A549 treated with CpdA at 1 μM for 4 hours (cell line): ENCODE data around the gene CLEC6A. TPM values are rescaled to one million over a fixed set of nuclear protein-coding genes. Genes with fewer than 3 reads are reported as not detected.

Source experiments
- total RNA-seq: library from RNA; stranded (reverse); fragments of 200-300 nt; extraction: Qiagen RNA extraction; gene quantifications from 5 replicates; pipeline ENCODE4 v1.2.3, GENCODE V29; 2022; ENCODE audit warnings: low read depth

CLEC6A gene
- not detected in 5 replicates for total RNA-seq

DNA sequence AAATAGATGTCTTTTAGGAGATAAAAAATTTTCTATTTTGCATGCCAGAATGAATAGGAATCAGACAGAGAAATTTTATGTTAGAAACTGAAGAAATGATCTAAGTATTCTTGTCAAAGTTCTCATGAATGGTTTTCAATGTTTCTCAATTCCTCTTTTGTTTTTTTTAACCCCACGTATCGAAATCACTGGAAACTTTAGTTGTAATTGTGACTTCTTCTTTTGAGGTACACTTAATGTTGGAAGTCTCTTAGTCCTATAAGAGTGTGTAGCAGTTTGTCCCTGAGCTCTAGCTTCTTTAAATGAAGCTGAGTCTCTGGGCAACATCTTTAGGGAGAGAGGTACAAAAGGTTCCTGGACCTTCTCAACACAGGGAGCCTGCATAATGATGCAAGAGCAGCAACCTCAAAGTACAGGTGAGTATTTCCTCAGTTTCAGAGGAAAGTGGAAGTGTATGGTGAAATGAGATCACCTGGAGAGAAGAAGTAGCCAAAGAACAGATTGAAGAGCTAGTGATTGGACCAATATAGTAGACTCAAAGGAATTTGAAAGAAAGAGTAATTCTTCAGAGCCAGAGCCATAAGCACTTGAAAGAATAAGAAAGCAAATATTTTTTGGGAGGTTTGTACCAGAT lies at the start of gene CLEC6A:
TSS of gene CLEC6A (plus strand) at position 236 of the 634 bp plus-strand sequence. CDS start at position 386, 150 bp downstream.

DNA sequence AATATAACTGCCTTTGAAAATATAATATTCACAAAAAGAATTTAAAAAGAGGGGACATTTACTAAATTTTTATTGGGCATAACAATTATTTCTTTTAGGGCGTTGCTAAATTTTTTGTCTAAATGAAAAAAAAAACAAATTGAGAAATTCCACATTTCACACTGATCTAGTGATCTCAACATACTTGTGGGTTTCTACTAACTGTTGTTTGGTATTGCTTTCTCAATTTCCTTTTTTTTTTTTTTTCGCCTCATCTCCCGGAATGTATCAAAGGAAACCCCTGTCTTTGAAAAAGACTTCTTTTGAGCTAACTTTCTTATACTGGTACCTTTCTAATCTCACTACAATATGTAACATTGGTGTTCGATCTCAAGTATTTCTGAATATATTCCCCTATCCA lies 57.5 kb downstream of the CLEC6A start, which contains the start of gene CLEC4D:
TSS of gene CLEC4D (plus strand) at position 248 of the 400 bp plus-strand sequence. CDS start 230 bp downstream, outside the sequence.

Other genes with a start within 250 kb of the CLEC6A start
- 0.06 to 0.14 TPM (median 0.09 TPM) in 4 of 5 replicates, not detected in the other for gene FAM90A1, start 228.3 kb upstream of the CLEC6A start, total RNA-seq
- gene CLEC4D, start 57.5 kb downstream of the CLEC6A start, total RNA-seq, result not detected in 5 replicates
- gene CLEC4E, start 84.9 kb downstream of the CLEC6A start, total RNA-seq, result 0.07 to 0.30 TPM (median 0.20 TPM) in 4 of 5 replicates, not detected in the other
- gene AICDA, start 156.9 kb downstream of the CLEC6A start, total RNA-seq, result 0.08 to 0.20 TPM (median 0.15 TPM) in 5 replicates
- gene MFAP5, start 206.9 kb downstream of the CLEC6A start, total RNA-seq, result 0.06 to 0.31 TPM (median 0.24 TPM) in 4 of 5 replicates, not detected in the other
- gene RIMKLB, start 242.0 kb downstream of the CLEC6A start, total RNA-seq, result 14.6 to 17.5 TPM (median 15.8 TPM) in 5 replicates